ENCODE measurements around the gene GRB7. TPM values are rescaled to one million over a fixed set of nuclear protein-coding genes. Genes with fewer than 3 reads are reported as not detected.
A peak's percentile ranks its signal among the peaks of the same experiment; 100 is the strongest.
"Not testable (repeated sequence)": the region's sequence is repeated elsewhere in the genome, so short reads cannot be mapped to it uniquely, and the experiment has no call there.

The GRB7 gene
- total RNA-seq, 4 donors from 2014 or later, result 49.4 to 114 (median 72.4) TPM

GRCh38 chr17:39709998-39710964 lies 27.5 kb upstream of the GRB7 start:
- Histone ChIP-seq H3K4me3 (no peak overlapping the region), H3K27ac (no peak overlapping the region), H3K36me3 (peaks cover 73% of the 10 kb centered on the region), H3K27me3 (no peaks in the 10 kb centered on the region), H3K4me1 (peaks cover 28% of the 10 kb centered on the region), H3K9me3 (no peaks in the 10 kb centered on the region)
- 91% methylated on average over 13 of the region's 20 CpGs for WGBS
- no peak for DNase-seq (ENCODE audit: low spot score in 2 of 2)
- no peak for TF ChIP-seq CTCF (IDR thresholded peaks at IDR 0.05)

GRCh38 chr17:39711071-39711470 lies 26.7 kb upstream of the GRB7 start:
- Histone ChIP-seq H3K36me3 (peaks cover 81% of the 10 kb centered on the region), H3K4me1 (peaks cover 28% of the 10 kb centered on the region)
- WGBS, result 95% methylated on average over 11 of the region's 11 CpGs
- not testable (repeated sequence) for DNase-seq (ENCODE audit: low spot score in 2 of 2); H3K9me3 ChIP-seq; H3K27ac ChIP-seq; H3K4me3 ChIP-seq; H3K27me3 ChIP-seq

GRCh38 chr17:39711851-39712250 lies 25.9 kb upstream of the GRB7 start:
- DNase-seq (ENCODE audit: low spot score in 2 of 2), result no peak
- peaks cover 81% of the 10 kb centered on the region for H3K36me3 ChIP-seq
- H3K4me1 ChIP-seq, result peaks cover 26% of the 10 kb centered on the region
- TF ChIP-seq POLR2AphosphoS5 (IDR thresholded peaks at IDR 0.05) (no peak), CTCF (IDR thresholded peaks at IDR 0.05) (no peak), POLR2A (IDR thresholded peaks at IDR 0.05) (no peak), EP300 (IDR thresholded peaks at IDR 0.05) (no peak)
- H3K27me3 ChIP-seq, result no peaks in the 10 kb centered on the region
- H3K27ac ChIP-seq, result no peak overlapping the region
- no peak overlapping the region for H3K4me3 ChIP-seq
- no peaks in the 10 kb centered on the region for H3K9me3 ChIP-seq
- 87% methylated on average over 10 of the region's 10 CpGs for WGBS

- Histone ChIP-seq H3K4me1 (peaks cover 25% of the 10 kb centered on the region), H3K9me3 (no peaks in the 10 kb centered on the region), H3K36me3 (peaks cover 68% of the 10 kb centered on the region), H3K27me3 (no peaks in the 10 kb centered on the region), H3K4me3 (no peak overlapping the region), H3K27ac (no peak overlapping the region)
- no peak for DNase-seq (ENCODE audit: low spot score in 2 of 2)
- no peak for TF ChIP-seq EP300 (IDR thresholded peaks at IDR 0.05)
- TF ChIP-seq POLR2A (IDR thresholded peaks at IDR 0.05), result no peak
- no peak for TF ChIP-seq POLR2AphosphoS5 (IDR thresholded peaks at IDR 0.05)
- TF ChIP-seq CTCF (IDR thresholded peaks at IDR 0.05), result no peak
- 81% methylated on average over 4 of the region's 4 CpGs for WGBS
Observed at GRCh38 chr17:39714234-39714633, 23.5 kb upstream of the GRB7 start.

GRCh38 chr17:39715375-39716072 lies 22.2 kb upstream of the GRB7 start:
- Histone ChIP-seq H3K4me1 (peaks cover 25% of the 10 kb centered on the region), H3K9me3 (no peaks in the 10 kb centered on the region), H3K27me3 (no peaks in the 10 kb centered on the region), H3K4me3 (no peak overlapping the region), H3K36me3 (peaks cover 68% of the 10 kb centered on the region), H3K27ac (peak overlapping the region; percentile 85)
- DNase-seq (ENCODE audit: low spot score in 2 of 2), result no peak
- TF ChIP-seq CTCF (IDR thresholded peaks at IDR 0.05) (no peak), EP300 (IDR thresholded peaks at IDR 0.05) (no peak), POLR2A (IDR thresholded peaks at IDR 0.05) (no peak), POLR2AphosphoS5 (IDR thresholded peaks at IDR 0.05) (no peak)
- 76% methylated on average over 17 of the region's 18 CpGs for WGBS
